Neural cell (in vitro differentiated cells): ENCODE measurements around the gene CRTC3. TPM values are rescaled to one million over a fixed set of nuclear protein-coding genes. Genes with fewer than 3 reads are reported as not detected.

Experiments used
- H2AFZ ChIP-seq: fragments of 200-600, 300-800 bp; sonication (generic), shearing (Covaris generic); 2 replicates; pipeline ENCODE4 v1.6.0; 2014; ENCODE audit warnings: low read depth, mild to moderate bottlenecking, antibody characterized with exemption, low read length, moderate library complexity
- H3F3A ChIP-seq: fragments of 200-600 bp; shearing (Covaris generic); 2 replicates; pipeline ENCODE4 v1.6.1; 2016; ENCODE audit warnings: mild to moderate bottlenecking, moderate library complexity, mixed read lengths, antibody characterized with exemption, low read length; ENCODE audit not compliant: insufficient read depth, poor library complexity, severe bottlenecking
- H3K27ac ChIP-seq: fragments of 200-600, 300-800 bp; sonication (generic), shearing (Covaris generic); 2 replicates; pipeline ENCODE4 v1.5.1; 2014; ENCODE audit warnings: mild to moderate bottlenecking, low read length, moderate library complexity
- H3K27me3 ChIP-seq: fragments of 300-800, 200-600 bp; sonication (generic), shearing (Covaris generic); 2 replicates; pipeline ENCODE4 v1.6.0; 2014; ENCODE audit warnings: mild to moderate bottlenecking, low read depth, low read length, moderate library complexity; ENCODE audit not compliant: insufficient read depth
- H3K36me3 ChIP-seq: fragments of 300-800, 200-600 bp; sonication (generic), shearing (Covaris generic); 2 replicates; pipeline ENCODE4 v1.5.1; 2014; ENCODE audit warnings: mild to moderate bottlenecking, antibody characterized with exemption, low read length, moderate library complexity; ENCODE audit not compliant: insufficient read depth
- H3K4me2 ChIP-seq: fragments of 300-800, 200-600 bp; sonication (generic), shearing (Covaris generic); 2 replicates; pipeline ENCODE4 v1.6.0; 2014; ENCODE audit warnings: mild to moderate bottlenecking, low read length
- H3K4me3 ChIP-seq: fragments of 300-800, 200-600 bp; sonication (generic), shearing (Covaris generic); 2 replicates; pipeline ENCODE4 v1.5.1; 2014; ENCODE audit warnings: mild to moderate bottlenecking, low read length, moderate library complexity
- H3K79me2 ChIP-seq: fragments of 200-600 bp; shearing (Covaris generic); replicated peaks from 2 replicates; pipeline ENCODE4 v1.6.0; 2014; ENCODE audit warnings: mild to moderate bottlenecking, low read length, moderate library complexity; ENCODE audit not compliant: insufficient read depth
- H3K9ac ChIP-seq: fragments of 300-800, 200-600 bp; sonication (generic), shearing (Covaris generic); 2 replicates; pipeline ENCODE4 v1.6.1; 2016; ENCODE audit warnings: mild to moderate bottlenecking, low read length, mixed read lengths
- H3K9me2 ChIP-seq: fragments of 200-600 bp; shearing (Covaris generic); 2 replicates; pipeline ENCODE4 v1.6.1; 2016; ENCODE audit warnings: mild to moderate bottlenecking, low read length, mixed read lengths; ENCODE audit not compliant: insufficient read depth
- H3K9me3 ChIP-seq: fragments of 200-600, 300-800 bp; sonication (generic), shearing (Covaris generic); 2 replicates; pipeline ENCODE4 v1.6.1; 2016; ENCODE audit warnings: mild to moderate bottlenecking, mixed run types, low read length, moderate library complexity, mixed read lengths
- H4K20me1 ChIP-seq: fragments of 200-600 bp; shearing (Covaris generic); 2 replicates; pipeline ENCODE4 v1.6.1; 2016; ENCODE audit warnings: mild to moderate bottlenecking, mixed run types; ENCODE audit not compliant: insufficient read depth
- CTCF ChIP-seq: fragments of 450-650 bp; IDR thresholded peaks from 2 replicates; pipeline ENCODE4 v1.5.1; 2014; ENCODE audit warnings: antibody characterized with exemption, mild to moderate bottlenecking, moderate library complexity; ENCODE audit not compliant: poor library complexity, severe bottlenecking
- EP300 ChIP-seq: fragments of 450-650 bp; conservative IDR thresholded peaks from 2 replicates; pipeline ENCODE4 v1.6.1; 2014; ENCODE audit warnings: antibody characterized with exemption, mild to moderate bottlenecking, moderate library complexity; ENCODE audit not compliant: poor library complexity, severe bottlenecking
- EZH2 ChIP-seq: fragments of 200-600, 300-800 bp; shearing (Covaris generic), sonication (generic); IDR thresholded peaks from 2 replicates; pipeline ENCODE4 v1.6.1; 2014; ENCODE audit warnings: antibody characterized with exemption, low read length, borderline replicate concordance, mild to moderate bottlenecking; ENCODE audit not compliant: insufficient read depth, poor library complexity, severe bottlenecking
- MXI1 ChIP-seq: fragments of 450-650 bp; conservative IDR thresholded peaks from 2 replicates; pipeline ENCODE4 v1.6.1; 2014; ENCODE audit warnings: antibody characterized with exemption, mild to moderate bottlenecking; ENCODE audit not compliant: poor library complexity, severe bottlenecking
- POLR2AphosphoS5 ChIP-seq: IDR thresholded peaks from 2 replicates; pipeline ENCODE4 v1.6.1; 2012
- RAD21 ChIP-seq: fragments of 450-650 bp; conservative IDR thresholded peaks from 2 replicates; pipeline ENCODE4 v1.6.1; 2014; ENCODE audit warnings: antibody characterized with exemption, mild to moderate bottlenecking, moderate library complexity
- REST ChIP-seq: IDR thresholded peaks from 2 replicates; pipeline ENCODE4 v1.6.1; 2012; ENCODE audit warnings: borderline replicate concordance
- SMC3 ChIP-seq: fragments of 450-650 bp; conservative IDR thresholded peaks from 2 replicates; pipeline ENCODE4 v1.6.1; 2014; ENCODE audit warnings: antibody characterized with exemption, mild to moderate bottlenecking, moderate library complexity; ENCODE audit not compliant: poor library complexity
- TAF1 ChIP-seq: IDR thresholded peaks from 2 replicates; pipeline ENCODE4 v1.6.1; 2012; ENCODE audit warnings: low read depth
- polyA plus RNA-seq: library from polyadenylated mRNA; depleted of rRNA; stranded (reverse); fragments of >200 nt; gene quantifications from 2 replicates; pipeline ENCODE4 v1.2.3, GENCODE V29; 2014

Gene CRTC3
- polyA plus RNA-seq, 1 donor from 2014 or later: 5.5 TPM

- H3K9me3 ChIP-seq: no peaks in the 10 kb centered on the region
- H3K9me2 ChIP-seq: no peaks in the 10 kb centered on the region
- peaks cover 6% of the 10 kb centered on the region for H3K36me3 ChIP-seq
- H3K9ac ChIP-seq: no peak overlapping the region
- TF ChIP-seq TAF1 (no peak), REST (no peak), SMC3 (no peak), EP300 (no peak), MXI1 (no peak), POLR2AphosphoS5 (no peak), CTCF (no peak), EZH2 (no peak), RAD21 (no peak)
- H3K27ac ChIP-seq: no peak overlapping the region
- H3K4me2 ChIP-seq: no peak overlapping the region
- no peak overlapping the region for H3K4me3 ChIP-seq
- H3K27me3 ChIP-seq: no peaks in the 10 kb centered on the region
- H3F3A ChIP-seq: no peaks in the 10 kb centered on the region
- no peaks in the 10 kb centered on the region for H3K79me2 ChIP-seq
- H4K20me1 ChIP-seq: no peaks in the 10 kb centered on the region
- no peak overlapping the region for H2AFZ ChIP-seq
Observed at GRCh38 chr15:90495067-90495466, 34.7 kb upstream of the CRTC3 start.

- Histone ChIP-seq H3K4me2 (no peak overlapping the region), H3K9me2 (no peaks in the 10 kb centered on the region), H3K4me3 (no peak overlapping the region), H4K20me1 (no peaks in the 10 kb centered on the region), H3K9me3 (no peaks in the 10 kb centered on the region), H3F3A (no peaks in the 10 kb centered on the region), H3K79me2 (no peaks in the 10 kb centered on the region), H3K36me3 (peaks cover 6% of the 10 kb centered on the region), H2AFZ (no peak overlapping the region), H3K27me3 (no peaks in the 10 kb centered on the region), H3K27ac (no peak overlapping the region), H3K9ac (no peak overlapping the region)
- no peak for TF ChIP-seq SMC3
- TF ChIP-seq RAD21: no peak
- TF ChIP-seq TAF1: no peak
- no peak for TF ChIP-seq EP300
- no peak for TF ChIP-seq CTCF
- no peak for TF ChIP-seq EZH2
- TF ChIP-seq POLR2AphosphoS5: no peak
Observed at GRCh38 chr15:90496791-90497190, 32.9 kb upstream of the CRTC3 start.
